GM19023 (cell line): ENCODE results near the gene NF1.

Source experiments
- ATAC-seq: cut with Tn5 transposase; IDR thresholded peaks from one replicate; pipeline ENCODE4 v1.9.1; 2021; ENCODE audit warnings: mild to moderate bottlenecking, moderate library complexity; ENCODE audit not compliant: unreplicated experiment

NF1 gene

DNA sequence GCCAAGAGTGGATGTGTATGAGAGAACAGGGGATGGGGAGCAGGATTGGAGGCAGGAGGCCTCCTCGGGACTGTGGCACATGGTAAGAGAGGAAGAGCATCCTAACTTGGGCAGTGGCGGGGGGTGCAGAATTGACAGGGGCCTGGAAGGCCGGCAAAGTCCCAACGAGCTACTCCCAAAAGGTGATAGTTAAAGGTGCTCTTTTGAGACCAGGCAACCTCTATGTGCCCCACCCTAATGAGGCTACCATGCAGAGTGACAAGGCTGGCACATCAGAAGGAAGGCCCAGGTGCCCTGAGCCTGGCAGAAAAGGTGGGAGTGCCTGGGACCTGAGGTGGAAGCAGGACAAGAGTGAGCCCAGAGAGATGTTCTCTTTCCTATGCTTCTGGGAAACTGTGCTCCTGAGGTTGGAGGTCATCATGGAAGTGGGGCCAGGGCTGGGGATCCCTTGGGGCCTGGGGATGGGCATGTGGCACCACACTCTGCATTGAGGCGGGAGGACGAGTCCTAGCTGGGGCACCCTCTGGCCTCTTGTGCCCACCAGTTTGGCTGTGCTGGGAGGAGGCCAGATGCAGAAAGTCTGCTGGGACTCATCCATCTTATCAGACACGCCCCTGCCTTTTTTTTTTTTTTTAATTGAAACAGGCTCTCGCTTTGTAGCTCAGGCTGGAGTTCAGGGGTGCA, 302.6 kb downstream of the NF1 start:
- no peak for ATAC-seq

- ATAC-seq, result no peak
These were observed 303.9 kb downstream of the NF1 start for GRCh38 chr17:31398381-31399311.

GRCh38 chr17:31400481-31400950, 305.7 kb downstream of the NF1 start:
- no peak for ATAC-seq

DNA sequence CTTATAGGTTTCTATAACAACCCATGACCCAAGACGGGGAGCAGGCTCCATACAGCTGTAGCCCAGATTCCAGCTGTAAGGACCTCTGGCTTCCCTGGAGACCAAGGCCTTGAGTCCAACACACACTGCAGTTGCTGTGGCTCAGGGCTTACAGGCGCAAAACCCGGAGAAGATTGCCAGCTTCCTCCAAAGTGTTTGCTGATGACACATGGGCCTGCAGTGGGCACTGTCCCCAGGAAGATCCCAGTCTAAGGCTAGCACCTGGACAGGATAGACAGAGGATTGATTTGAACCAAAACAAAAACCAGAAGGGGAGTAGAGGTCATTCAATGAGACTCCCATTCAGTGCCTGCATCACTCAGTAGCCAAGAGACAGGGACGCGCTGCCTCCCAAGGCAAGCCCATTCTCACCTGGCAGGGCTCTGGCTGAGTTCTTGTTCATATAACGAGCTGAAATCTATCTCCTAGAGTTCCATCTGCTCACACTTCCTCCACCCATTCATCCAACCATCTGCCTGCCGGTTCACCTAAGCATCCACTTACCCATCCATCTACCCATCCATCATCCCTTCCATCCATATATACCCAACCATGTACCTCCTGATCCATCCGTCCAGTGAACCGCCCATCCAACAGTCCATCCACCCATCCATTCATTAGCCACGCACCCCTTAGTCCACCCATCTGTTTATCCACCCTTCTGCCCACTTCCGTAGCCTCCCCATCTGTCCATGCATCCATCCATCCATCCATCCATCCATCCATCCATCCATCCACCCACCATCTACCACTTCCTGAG, 306.9 kb downstream of the NF1 start:
- ATAC-seq, result no peak

GRCh38 chr17:31404028-31404949, 309.5 kb downstream of the NF1 start:
- ATAC-seq, result no peak

DNA sequence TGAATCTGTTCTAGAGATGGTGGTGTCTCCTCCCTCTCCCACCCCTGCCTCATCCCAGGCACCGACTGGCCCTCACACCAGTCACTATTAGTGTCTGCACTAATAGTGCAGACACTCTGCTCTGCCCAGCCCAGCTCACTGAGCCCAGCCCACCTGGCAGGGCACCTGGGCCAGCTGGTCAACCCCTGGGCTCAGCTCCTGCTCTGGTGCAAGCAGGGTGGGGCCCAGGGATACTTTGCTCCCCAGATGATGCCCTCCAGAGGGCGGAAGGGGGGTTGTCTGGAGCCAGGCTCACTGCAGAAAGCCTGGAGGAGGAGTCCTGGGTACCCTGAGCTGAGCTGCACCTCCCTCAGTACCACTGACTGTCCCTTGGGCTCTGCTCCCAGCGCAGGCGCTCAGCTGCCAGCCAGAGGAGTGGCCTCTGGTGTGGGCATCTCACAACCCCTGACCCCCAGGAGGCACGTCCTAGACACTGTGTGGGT, 311.2 kb downstream of the NF1 start:
- no peak for ATAC-seq

- no peak for ATAC-seq
These were observed 313.8 kb downstream of the NF1 start for GRCh38 chr17:31408586-31408985.

GRCh38 chr17:31411707-31412285, 317.0 kb downstream of the NF1 start:
- ATAC-seq, result no peak

DNA sequence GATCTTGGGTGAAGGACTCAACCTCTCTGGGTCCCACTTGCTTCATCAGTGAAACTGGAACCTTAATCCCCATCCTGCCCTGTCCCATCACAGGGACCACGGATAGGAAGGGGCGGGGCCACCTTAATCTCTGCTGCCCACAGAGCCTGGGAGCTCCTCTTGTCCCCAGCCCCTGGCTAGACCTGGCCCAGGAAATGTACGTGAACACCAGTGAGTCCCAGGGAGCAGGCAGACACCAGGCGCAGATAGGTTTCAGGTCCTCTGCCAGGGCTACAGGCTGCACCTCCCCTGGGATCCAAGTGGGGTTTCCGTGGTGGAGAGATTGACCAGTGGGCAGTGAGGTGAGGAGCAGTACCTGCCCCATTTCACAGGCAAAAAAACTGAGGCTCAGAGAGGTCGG, 317.7 kb downstream of the NF1 start:
- ATAC-seq, result no peak

- no peak for ATAC-seq
These were observed 318.5 kb downstream of the NF1 start for GRCh38 chr17:31413081-31413799.

DNA sequence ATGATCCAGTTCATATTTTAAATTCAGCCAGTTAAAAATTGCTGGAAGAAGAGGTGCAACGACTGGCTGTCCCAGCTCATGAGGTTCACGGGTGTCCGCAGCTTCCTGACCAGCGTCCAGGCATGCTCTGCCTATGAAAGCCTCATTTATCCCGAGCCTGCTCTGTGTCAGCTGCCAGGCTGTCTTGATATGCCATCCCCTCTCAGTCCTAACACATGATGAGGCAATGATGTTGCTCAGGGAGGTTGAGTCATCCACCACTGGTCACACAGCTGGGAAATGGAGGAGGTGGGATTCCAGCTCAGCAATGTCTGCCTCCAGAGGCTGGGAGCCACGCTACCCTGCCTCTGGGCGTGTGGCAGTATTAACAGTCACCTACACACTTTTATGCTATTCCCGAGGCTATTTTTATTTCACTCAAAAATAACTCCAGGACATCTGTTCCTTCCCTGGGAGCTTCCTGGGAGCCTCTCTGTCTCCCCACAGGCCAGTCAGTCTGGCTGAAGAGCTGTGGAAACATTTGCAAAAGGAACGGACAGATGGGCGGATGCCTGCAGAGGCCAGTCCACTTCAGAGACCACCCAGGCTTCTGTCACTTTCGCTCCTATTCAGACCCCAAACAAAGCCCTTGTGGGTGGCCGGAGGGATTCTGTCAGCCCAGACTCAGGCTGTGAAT, 319.2 kb downstream of the NF1 start:
- ATAC-seq, result no peak

- ATAC-seq, result no peak
These were observed 319.8 kb downstream of the NF1 start for GRCh38 chr17:31414550-31414918.

GRCh38 chr17:31415004-31415454, 320.3 kb downstream of the NF1 start:
- no peak for ATAC-seq

- ATAC-seq, result no peak
These were observed 321.1 kb downstream of the NF1 start for GRCh38 chr17:31415640-31416502.

DNA sequence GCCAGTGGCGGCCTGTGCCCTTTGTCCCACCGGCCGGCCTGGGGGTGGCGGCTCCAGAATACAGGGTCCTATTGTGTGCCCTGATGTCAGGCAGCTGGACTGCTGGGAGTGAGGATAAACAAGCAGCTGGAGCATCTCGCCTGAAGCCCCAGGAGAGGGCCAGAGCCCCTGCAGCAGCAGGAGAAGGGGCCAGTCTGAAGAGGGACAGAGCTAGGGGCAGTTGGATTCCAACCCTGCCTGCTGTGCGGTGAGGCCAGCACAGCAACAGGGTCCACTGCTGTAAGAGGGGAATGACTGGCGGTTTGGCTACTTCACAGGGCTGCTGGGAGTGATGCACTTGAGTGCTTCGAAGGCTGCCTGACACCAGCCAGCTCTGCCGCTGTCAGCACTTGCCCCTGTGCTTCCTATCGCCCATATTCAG, 321.7 kb downstream of the NF1 start:
- ATAC-seq, result no peak

- ATAC-seq, result no peak
These were observed 322.4 kb downstream of the NF1 start for GRCh38 chr17:31417051-31417792.
